SJSA1 (cell line): ENCODE results near the gene GAL. TPM values are rescaled to one million over a fixed set of nuclear protein-coding genes. Genes with fewer than 3 reads are reported as not detected.

ENCODE experiments used
- DNase-seq, 2 experiments: peaks; one replicate each; pipeline ENCODE4 v3.0.0-alpha.2; 2015 to 2020; ENCODE audit warnings: low spot score in 2 of 2, low read depth in 1 of 2
- H3K27ac ChIP-seq: fragments of 250-450 bp; sonication (Bioruptor Pico); 2 replicates; pipeline ENCODE4 v1.5.1; 2020; ENCODE audit warnings: mild to moderate bottlenecking, moderate library complexity
- H3K27me3 ChIP-seq: fragments of 250-450 bp; sonication (Bioruptor Pico); replicated peaks from 2 replicates; pipeline ENCODE4 v1.5.1; 2020; ENCODE audit warnings: mild to moderate bottlenecking, moderate library complexity
- H3K36me3 ChIP-seq: fragments of 250-450 bp; sonication (Bioruptor Pico); 2 replicates; pipeline ENCODE4 v1.5.1; 2020; ENCODE audit warnings: mild to moderate bottlenecking
- H3K4me1 ChIP-seq: fragments of 250-450 bp; sonication (Bioruptor Pico); replicated peaks from 2 replicates; pipeline ENCODE4 v1.6.1; 2021; ENCODE audit warnings: mild to moderate bottlenecking
- H3K4me3 ChIP-seq: fragments of 250-450 bp; sonication (Bioruptor Pico); 2 replicates; pipeline ENCODE4 v1.5.1; 2020; ENCODE audit warnings: mild to moderate bottlenecking
- H3K9me3 ChIP-seq: fragments of 250-450 bp; sonication (Bioruptor Pico); replicated peaks from 2 replicates; pipeline ENCODE4 v1.5.1; 2020; ENCODE audit warnings: mild to moderate bottlenecking
- total RNA-seq: library from RNA; depleted of rRNA; stranded (reverse); fragments of >200 nt; shearing (Covaris generic); gene quantifications from 2 replicates; pipeline ENCODE4 v1.2.3, GENCODE V29; 2014

Gene GAL
- total RNA-seq, 1 experiment from 2014 or later, result not detected

GRCh38 chr11:68692115-68692514 is 7.8 kb downstream of the GAL start:
- peaks cover 2% of the 10 kb centered on the region for H3K9me3 ChIP-seq
- no peaks in the 10 kb centered on the region for H3K4me1 ChIP-seq
- DNase-seq, result no peak
- H3K27me3 ChIP-seq, result peaks cover 33% of the 10 kb centered on the region
- H3K36me3 ChIP-seq, result no peaks in the 10 kb centered on the region
- no peak overlapping the region for H3K27ac ChIP-seq
- no peak overlapping the region for H3K4me3 ChIP-seq

DNA sequence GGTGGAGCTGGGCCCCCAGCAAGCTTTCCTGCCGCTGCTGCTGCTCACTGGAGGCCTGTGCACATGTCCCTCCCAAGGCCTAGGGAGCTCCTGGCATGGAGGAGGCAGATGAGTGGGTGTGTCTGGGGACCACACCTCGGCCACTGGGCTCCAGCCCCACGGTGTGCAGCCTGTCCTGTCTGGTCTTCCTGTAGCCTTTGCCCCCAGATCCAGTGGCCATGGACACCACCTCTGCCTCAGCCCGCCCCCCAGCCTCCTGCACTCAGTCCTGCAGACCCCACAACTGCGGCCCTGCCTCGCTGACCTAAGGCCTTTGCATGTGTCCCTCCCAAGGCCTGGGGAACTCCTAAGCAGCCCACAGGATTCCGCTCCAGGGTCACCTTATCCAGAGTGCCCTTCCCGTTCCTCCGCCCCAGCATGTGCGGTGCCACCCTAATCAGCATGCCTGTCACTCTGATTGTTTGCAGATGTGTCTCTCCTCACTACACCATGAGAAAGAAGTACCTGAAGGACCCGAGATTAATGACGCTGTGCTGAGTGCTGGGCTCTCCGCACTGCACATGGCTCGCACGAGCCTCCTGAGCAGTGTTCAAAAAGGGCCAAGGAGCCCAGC is 8.6 kb downstream of the GAL start:
- DNase-seq, result peak in 1 of 2 experiments; percentile 49
- H3K9me3 ChIP-seq, result peaks cover 2% of the 10 kb centered on the region
- H3K36me3 ChIP-seq, result no peaks in the 10 kb centered on the region
- no peak overlapping the region for H3K4me3 ChIP-seq
- no peak overlapping the region for H3K27ac ChIP-seq
- H3K27me3 ChIP-seq, result peaks cover 27% of the 10 kb centered on the region
- H3K4me1 ChIP-seq, result no peaks in the 10 kb centered on the region

DNA sequence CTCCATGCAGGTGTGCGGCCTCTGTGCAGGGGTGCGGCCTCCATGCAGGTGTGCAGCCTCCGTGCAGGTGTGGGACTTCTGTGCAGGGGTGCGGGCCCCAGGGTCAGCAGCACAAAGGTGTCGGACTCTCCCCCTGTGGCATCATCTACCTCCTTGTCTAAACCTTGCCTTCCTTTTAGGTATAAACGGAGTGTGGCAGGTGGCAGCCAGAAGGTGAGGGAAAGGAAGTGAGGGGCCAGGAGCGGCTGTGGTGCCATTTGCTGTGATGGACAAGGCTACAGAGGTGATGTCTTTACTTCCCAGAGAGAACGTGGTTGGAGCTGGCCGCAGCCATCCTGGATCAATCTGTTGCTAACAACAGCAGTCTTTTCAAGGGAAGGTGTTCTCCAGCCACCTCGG is 9.1 kb downstream of the GAL start:
- Histone ChIP-seq H3K9me3 (peaks cover 4% of the 10 kb centered on the region), H3K4me1 (no peaks in the 10 kb centered on the region), H3K36me3 (no peaks in the 10 kb centered on the region), H3K4me3 (no peak overlapping the region), H3K27ac (no peak overlapping the region), H3K27me3 (peaks cover 27% of the 10 kb centered on the region)
- DNase-seq, result no peak

DNA sequence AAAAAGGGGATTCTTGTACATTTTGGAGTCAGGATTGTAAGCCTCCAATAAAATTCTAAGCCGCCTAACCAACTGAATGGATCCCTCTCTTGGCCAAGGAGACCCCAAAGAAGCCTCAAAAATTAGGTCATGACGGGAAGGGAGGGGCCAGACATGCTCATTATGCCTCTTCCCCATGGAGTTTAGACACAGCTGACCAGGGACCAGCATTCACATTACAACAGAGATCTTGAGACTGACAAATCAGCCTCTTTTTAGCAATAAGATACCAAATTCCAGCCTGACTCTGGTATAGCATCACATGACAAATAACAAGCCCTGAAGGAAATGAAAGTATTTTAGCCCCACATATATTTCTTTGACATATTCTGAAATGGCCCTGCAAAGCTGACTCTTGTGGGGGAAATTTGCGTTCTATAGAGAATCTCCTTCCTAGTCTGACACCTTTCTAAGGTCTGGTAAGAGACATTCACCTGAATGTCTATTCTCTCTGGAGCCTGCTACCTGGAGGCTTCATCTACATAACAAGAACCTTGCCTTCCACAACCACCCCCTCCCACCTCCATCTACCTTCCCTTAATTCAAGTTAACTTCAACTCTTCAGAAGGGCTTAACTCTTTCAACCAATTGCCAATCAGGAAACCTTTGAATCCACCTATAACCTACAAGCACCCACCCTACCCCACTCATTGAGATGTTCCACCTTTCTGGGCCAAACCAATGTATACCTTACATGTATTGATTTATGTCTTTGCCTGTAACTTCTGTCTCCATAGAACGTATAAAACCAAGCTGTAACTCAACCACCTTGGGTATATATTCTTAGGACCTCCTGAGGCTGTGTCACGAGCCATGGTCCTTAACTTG is 10.3 kb downstream of the GAL start:
- Histone ChIP-seq H3K4me1 (no peaks in the 10 kb centered on the region), H3K4me3 (no peak overlapping the region), H3K27me3 (peaks cover 21% of the 10 kb centered on the region), H3K36me3 (no peaks in the 10 kb centered on the region), H3K27ac (no peak overlapping the region), H3K9me3 (peaks cover 4% of the 10 kb centered on the region)
- DNase-seq, result no peak

GRCh38 chr11:68695531-68695930 is 11.2 kb downstream of the GAL start:
- Histone ChIP-seq H3K4me1 (no peaks in the 10 kb centered on the region), H3K9me3 (peaks cover 4% of the 10 kb centered on the region), H3K27me3 (peaks cover 16% of the 10 kb centered on the region), H3K27ac (no peak overlapping the region), H3K36me3 (no peaks in the 10 kb centered on the region), H3K4me3 (no peak overlapping the region)
- no peak for DNase-seq

DNA sequence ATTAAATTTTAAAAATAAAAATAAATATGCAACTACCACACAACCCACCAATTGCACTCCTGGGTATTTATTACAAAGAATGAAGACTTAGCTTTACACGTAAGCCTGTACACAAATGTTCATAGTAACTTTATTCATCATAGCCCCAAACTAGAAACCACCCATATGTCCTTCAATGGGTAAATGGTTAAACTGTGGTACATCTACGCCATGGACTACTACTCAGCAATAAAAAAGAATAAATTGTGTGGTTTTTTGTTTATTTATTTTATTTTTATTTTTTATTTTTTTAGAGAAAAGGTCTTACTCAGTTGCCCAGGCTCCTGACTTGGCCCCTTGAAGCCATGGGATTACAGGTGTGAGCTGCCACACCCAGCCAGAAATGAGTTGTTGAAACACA is 14.6 kb downstream of the GAL start:
- DNase-seq, result no peak

GRCh38 chr11:68704887-68705286 is 20.5 kb downstream of the GAL start:
- Histone ChIP-seq H3K27ac (no peak overlapping the region), H3K4me1 (0 out of 2 replicates have a peak, but pooled peaks cover 3% of the 10 kb centered on the region), H3K9me3 (no peaks in the 10 kb centered on the region), H3K36me3 (no peaks in the 10 kb centered on the region), H3K4me3 (no peak overlapping the region), H3K27me3 (peaks cover 58% of the 10 kb centered on the region)
- DNase-seq, result peak in 1 of 2 experiments; percentile 48

More for the DNA sequence above, 14.6 kb downstream of the GAL start:
- Histone ChIP-seq H3K9me3 (peaks cover 4% of the 10 kb centered on the region), H3K27ac (no peak overlapping the region), H3K4me3 (no peak overlapping the region), H3K4me1 (no peaks in the 10 kb centered on the region), H3K36me3 (no peaks in the 10 kb centered on the region), H3K27me3 (peaks cover 34% of the 10 kb centered on the region)

DNA sequence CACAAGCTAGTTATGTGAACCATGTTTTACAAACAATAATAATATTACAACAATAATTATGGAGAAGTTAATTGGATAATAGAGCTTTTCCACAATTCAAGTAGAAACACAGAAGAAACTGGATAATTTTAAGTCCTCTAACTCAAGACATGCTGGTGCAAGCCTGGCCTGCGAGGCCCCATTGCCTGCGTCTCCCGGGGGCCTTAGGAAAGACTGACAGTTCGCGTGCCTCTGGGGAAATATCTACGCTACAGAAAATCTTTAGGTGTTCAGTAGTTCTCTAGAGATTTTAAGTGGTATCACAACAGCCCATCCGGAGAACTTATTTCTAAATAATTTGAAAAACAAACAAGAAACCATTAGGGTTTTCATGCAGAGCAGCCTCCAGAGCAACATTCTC is 23.2 kb downstream of the GAL start:
- no peak for DNase-seq
- Histone ChIP-seq H3K9me3 (no peaks in the 10 kb centered on the region), H3K36me3 (no peaks in the 10 kb centered on the region), H3K4me1 (0 out of 2 replicates have a peak, but pooled peaks cover 3% of the 10 kb centered on the region), H3K27me3 (peaks cover 49% of the 10 kb centered on the region), H3K27ac (no peak overlapping the region), H3K4me3 (no peak overlapping the region)

DNA sequence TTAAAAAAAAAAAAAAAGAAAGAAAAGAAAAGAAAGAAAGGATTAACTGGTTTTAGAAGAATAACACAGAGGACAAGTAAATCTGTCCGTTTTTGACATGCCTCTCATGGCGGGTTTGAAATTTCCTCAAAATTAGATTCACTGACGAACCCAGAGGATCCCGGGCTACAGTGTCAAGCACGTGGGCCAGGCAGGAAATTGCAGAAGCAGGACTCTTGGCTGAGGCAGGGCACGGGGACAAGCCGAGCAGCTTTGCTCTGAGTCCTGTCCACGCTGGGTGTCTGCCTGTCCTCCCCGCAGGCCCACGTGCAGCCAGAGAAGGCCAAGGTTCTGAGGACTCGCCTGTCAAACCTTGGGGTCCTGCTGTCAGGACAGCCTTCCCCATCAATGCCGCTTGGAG is 24.7 kb downstream of the GAL start:
- Histone ChIP-seq H3K4me1 (0 out of 2 replicates have a peak, but pooled peaks cover 3% of the 10 kb centered on the region), H3K4me3 (no peak overlapping the region), H3K27me3 (peaks cover 35% of the 10 kb centered on the region), H3K36me3 (no peaks in the 10 kb centered on the region), H3K27ac (no peak overlapping the region), H3K9me3 (no peaks in the 10 kb centered on the region)
- DNase-seq, result peak in 1 of 2 experiments; percentile 44

DNA sequence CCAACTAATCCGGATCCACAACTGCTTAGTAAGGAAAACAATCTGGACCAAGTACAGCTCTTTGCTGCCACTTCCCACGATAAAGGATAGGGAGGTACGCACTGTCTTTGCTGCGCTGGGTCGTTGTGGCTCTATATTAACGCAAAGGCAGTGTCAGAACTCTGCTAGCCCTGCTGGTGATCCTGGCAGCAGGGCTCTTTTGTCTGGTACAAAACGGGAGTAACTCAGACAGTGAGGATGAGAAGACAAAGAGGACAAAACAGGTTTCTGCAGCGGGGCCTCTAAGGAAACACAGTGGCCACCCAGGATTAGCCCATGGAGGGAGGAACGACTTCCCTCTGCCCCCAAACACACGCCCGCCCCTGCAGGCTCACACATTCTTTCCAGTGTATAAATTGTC is 26.1 kb downstream of the GAL start:
- no peak overlapping the region for H3K4me3 ChIP-seq
- peak in 1 of 2 experiments; percentile 44 for DNase-seq
- H3K36me3 ChIP-seq, result no peaks in the 10 kb centered on the region
- H3K27me3 ChIP-seq, result peaks cover 22% of the 10 kb centered on the region
- no peaks in the 10 kb centered on the region for H3K9me3 ChIP-seq
- no peak overlapping the region for H3K27ac ChIP-seq
- no peaks in the 10 kb centered on the region for H3K4me1 ChIP-seq

DNA sequence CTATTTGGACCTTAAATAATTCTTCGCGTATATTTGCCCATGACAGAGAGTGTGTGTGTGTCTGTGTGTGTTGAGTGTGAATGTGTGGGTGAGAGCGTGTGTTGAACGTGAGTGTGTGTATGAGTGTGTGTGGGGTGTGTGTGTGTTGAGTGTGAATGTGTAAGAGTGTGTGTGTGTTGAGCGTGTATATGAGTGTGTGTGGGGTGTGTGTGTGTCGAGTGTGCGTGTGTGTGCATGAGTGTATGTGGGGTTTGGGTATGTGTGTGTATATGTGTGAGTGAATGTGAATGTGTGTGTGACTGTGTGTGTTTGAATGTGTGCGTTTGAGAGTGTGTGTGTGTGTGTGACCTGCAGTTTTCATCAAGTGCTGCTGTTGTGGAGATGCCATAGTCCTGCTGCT is 26.8 kb downstream of the GAL start:
- Histone ChIP-seq H3K36me3 (no peaks in the 10 kb centered on the region), H3K4me3 (no peak overlapping the region), H3K27ac (no peak overlapping the region), H3K27me3 (peaks cover 15% of the 10 kb centered on the region), H3K9me3 (no peaks in the 10 kb centered on the region), H3K4me1 (no peaks in the 10 kb centered on the region)
- DNase-seq, result no peak

DNA sequence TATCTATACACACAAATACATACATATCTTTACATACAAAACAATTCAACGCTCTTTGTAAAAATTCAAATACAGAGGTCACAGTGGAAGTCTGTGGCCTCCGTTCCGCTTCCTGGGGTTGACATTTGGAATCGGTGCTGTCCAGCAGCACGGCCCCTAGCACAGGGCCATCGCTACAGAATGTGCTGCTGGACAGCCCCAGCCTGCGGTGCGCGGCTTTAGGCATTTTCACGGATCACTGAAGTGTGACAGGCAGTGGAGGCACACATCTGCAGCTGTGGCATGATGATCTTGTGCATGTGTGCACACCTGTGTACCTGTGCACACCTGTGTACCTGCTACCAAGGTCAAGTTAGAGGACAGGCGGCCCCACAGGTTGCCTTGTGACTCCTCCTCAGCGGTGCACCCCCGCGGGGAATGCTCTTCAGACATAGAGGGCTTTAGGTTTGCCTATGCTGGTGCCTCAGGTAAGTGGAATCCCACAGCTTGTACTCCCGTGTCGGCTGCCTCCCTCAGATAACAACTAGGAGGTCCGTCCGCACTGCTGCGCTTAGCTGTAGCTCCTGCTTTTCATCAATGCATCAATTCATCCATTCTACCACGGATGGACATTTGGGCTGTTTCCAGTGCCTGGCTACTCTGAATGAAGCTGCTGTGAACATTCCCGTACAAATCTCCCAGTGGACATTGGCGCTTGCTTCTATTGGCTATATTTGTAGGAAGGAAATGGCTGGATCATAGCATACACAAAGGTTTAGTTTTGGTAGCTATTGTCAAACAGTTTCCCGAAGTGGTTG is 29.9 kb downstream of the GAL start:
- H3K9me3 ChIP-seq, result peaks cover 3% of the 10 kb centered on the region
- no peak overlapping the region for H3K4me3 ChIP-seq
- no peaks in the 10 kb centered on the region for H3K36me3 ChIP-seq
- DNase-seq, result peak in 1 of 2 experiments; percentile 46
- H3K27ac ChIP-seq, result no peak overlapping the region
- no peaks in the 10 kb centered on the region for H3K4me1 ChIP-seq
- H3K27me3 ChIP-seq, result peaks cover 6% of the 10 kb centered on the region; the same call in 1 of the 2 replicates

- H3K4me1 ChIP-seq, result no peaks in the 10 kb centered on the region
- no peak overlapping the region for H3K27ac ChIP-seq
- peaks cover 9% of the 10 kb centered on the region; the same call in 1 of the 2 replicates for H3K27me3 ChIP-seq
- H3K9me3 ChIP-seq, result peaks cover 13% of the 10 kb centered on the region
- peak in 1 of 2 experiments; percentile 29 for DNase-seq
- H3K4me3 ChIP-seq, result no peak overlapping the region
- H3K36me3 ChIP-seq, result no peaks in the 10 kb centered on the region
Observed at GRCh38 chr11:68715456-68716122, 31.2 kb downstream of the GAL start.
